ENCODE results near the gene STARD9.

Gene STARD9

GRCh38 chr15:42732095-42732827 lies 156.9 kb downstream of the STARD9 start:
- Histone ChIP-seq H3K4me1 (ENCODE audit: control insufficient read depth in 2 of 2, insufficient read depth in 2 of 2, low read length in 2 of 2) (peaks cover 7 to 11% of the 10 kb centered on the region in 2 donors), H3K27me3 (ENCODE audit: control insufficient read depth in 2 of 2, insufficient read depth in 2 of 2, low read length in 2 of 2) (no peaks in the 10 kb centered on the region), H3K9ac (ENCODE audit: low read depth in 1 of 2, low read length in 2 of 2) (no peak overlapping the region), H3K4me3 (ENCODE audit: low read length in 2 of 2) (no peak overlapping the region), H3K27ac (ENCODE audit: low read depth in 2 of 2, low read length in 2 of 2) (no peak overlapping the region), H3K36me3 (ENCODE audit: control insufficient read depth in 2 of 2, insufficient read depth in 2 of 2, low read length in 2 of 2) (peaks cover 51 to 59% of the 10 kb centered on the region in 2 donors), H3K9me3 (ENCODE audit: control insufficient read depth in 2 of 2, low read length in 2 of 2) (no peaks in the 10 kb centered on the region)

GRCh38 chr15:42733027-42733426 lies 157.6 kb downstream of the STARD9 start:
- Histone ChIP-seq H3K4me3 (ENCODE audit: low read length in 2 of 2) (no peak overlapping the region), H3K4me1 (ENCODE audit: control insufficient read depth in 2 of 2, insufficient read depth in 2 of 2, low read length in 2 of 2) (peaks cover 7 to 15% of the 10 kb centered on the region in 2 donors), H3K27ac (ENCODE audit: low read depth in 2 of 2, low read length in 2 of 2) (no peak overlapping the region), H3K9ac (ENCODE audit: low read depth in 1 of 2, low read length in 2 of 2) (no peak overlapping the region), H3K27me3 (ENCODE audit: control insufficient read depth in 2 of 2, insufficient read depth in 2 of 2, low read length in 2 of 2) (no peaks in the 10 kb centered on the region), H3K36me3 (ENCODE audit: control insufficient read depth in 2 of 2, insufficient read depth in 2 of 2, low read length in 2 of 2) (peaks cover 45 to 52% of the 10 kb centered on the region in 2 donors), H3K9me3 (ENCODE audit: control insufficient read depth in 2 of 2, low read length in 2 of 2) (no peaks in the 10 kb centered on the region)

GRCh38 chr15:42734076-42734672 lies 158.8 kb downstream of the STARD9 start:
- peaks cover 7 to 15% of the 10 kb centered on the region in 2 donors for H3K4me1 ChIP-seq (ENCODE audit: control insufficient read depth in 2 of 2, insufficient read depth in 2 of 2, low read length in 2 of 2)
- no peak overlapping the region for H3K4me3 ChIP-seq (ENCODE audit: low read length in 2 of 2)
- no peaks in the 10 kb centered on the region for H3K9me3 ChIP-seq (ENCODE audit: control insufficient read depth in 2 of 2, low read length in 2 of 2)
- no peak overlapping the region for H3K27ac ChIP-seq (ENCODE audit: low read depth in 2 of 2, low read length in 2 of 2)
- H3K36me3 ChIP-seq (ENCODE audit: control insufficient read depth in 2 of 2, insufficient read depth in 2 of 2, low read length in 2 of 2): peaks cover 37 to 49% of the 10 kb centered on the region in 2 donors
- H3K27me3 ChIP-seq (ENCODE audit: control insufficient read depth in 2 of 2, insufficient read depth in 2 of 2, low read length in 2 of 2): no peaks in the 10 kb centered on the region
- no peak overlapping the region for H3K9ac ChIP-seq (ENCODE audit: low read depth in 1 of 2, low read length in 2 of 2)

- Histone ChIP-seq H3K4me3 (ENCODE audit: low read length in 2 of 2) (peak overlapping the region; percentile 82 to 96), H3K4me1 (ENCODE audit: control insufficient read depth in 2 of 2, insufficient read depth in 2 of 2, low read length in 2 of 2) (peaks cover 7 to 15% of the 10 kb centered on the region in 2 donors), H3K27me3 (ENCODE audit: control insufficient read depth in 2 of 2, insufficient read depth in 2 of 2, low read length in 2 of 2) (no peaks in the 10 kb centered on the region), H3K27ac (ENCODE audit: low read depth in 2 of 2, low read length in 2 of 2) (no peak overlapping the region), H3K9me3 (ENCODE audit: control insufficient read depth in 2 of 2, low read length in 2 of 2) (no peaks in the 10 kb centered on the region), H3K36me3 (ENCODE audit: control insufficient read depth in 2 of 2, insufficient read depth in 2 of 2, low read length in 2 of 2) (peaks cover 34 to 36% of the 10 kb centered on the region in 2 donors), H3K9ac (ENCODE audit: low read depth in 1 of 2, low read length in 2 of 2) (peak overlapping the region in 1 of 2 donors; percentile 92)
Observed at GRCh38 chr15:42735382-42736165, 160.2 kb downstream of the STARD9 start.

GRCh38 chr15:42736178-42736792 lies 160.9 kb downstream of the STARD9 start:
- Histone ChIP-seq H3K36me3 (ENCODE audit: control insufficient read depth in 2 of 2, insufficient read depth in 2 of 2, low read length in 2 of 2) (peaks cover 27 to 29% of the 10 kb centered on the region in 2 donors), H3K9ac (ENCODE audit: low read depth in 1 of 2, low read length in 2 of 2) (peak overlapping the region; percentile 78 to 92), H3K4me1 (ENCODE audit: control insufficient read depth in 2 of 2, insufficient read depth in 2 of 2, low read length in 2 of 2) (peaks cover 7 to 15% of the 10 kb centered on the region in 2 donors), H3K27ac (ENCODE audit: low read depth in 2 of 2, low read length in 2 of 2) (peak overlapping the region; percentile 74 to 89), H3K27me3 (ENCODE audit: control insufficient read depth in 2 of 2, insufficient read depth in 2 of 2, low read length in 2 of 2) (no peaks in the 10 kb centered on the region), H3K4me3 (ENCODE audit: low read length in 2 of 2) (peak overlapping the region; percentile 82 to 96), H3K9me3 (ENCODE audit: control insufficient read depth in 2 of 2, low read length in 2 of 2) (no peaks in the 10 kb centered on the region)

- H3K27ac ChIP-seq (ENCODE audit: low read depth in 2 of 2, low read length in 2 of 2): peak within 1 kb of the TSS; percentile 86 to 89
- H3K27me3 ChIP-seq (ENCODE audit: control insufficient read depth in 2 of 2, insufficient read depth in 2 of 2, low read length in 2 of 2): no peaks in the 10 kb centered on the region
- peak within 1 kb of the TSS; percentile 89 to 92 for H3K9ac ChIP-seq (ENCODE audit: low read depth in 1 of 2, low read length in 2 of 2)
- no peaks in the 10 kb centered on the region for H3K9me3 ChIP-seq (ENCODE audit: control insufficient read depth in 2 of 2, low read length in 2 of 2)
- H3K4me3 ChIP-seq (ENCODE audit: low read length in 2 of 2): peak within 1 kb of the TSS; percentile 82 to 96
- H3K36me3 ChIP-seq (ENCODE audit: control insufficient read depth in 2 of 2, insufficient read depth in 2 of 2, low read length in 2 of 2): peaks cover 20 to 22% of the 10 kb centered on the region in 2 donors
- H3K4me1 ChIP-seq (ENCODE audit: control insufficient read depth in 2 of 2, insufficient read depth in 2 of 2, low read length in 2 of 2): peaks cover 7 to 15% of the 10 kb centered on the region in 2 donors
Observed at GRCh38 chr15:42736793-42737528, 161.6 kb downstream of the STARD9 start, which contains the start of gene CDAN1. TSS of gene CDAN1 (minus strand) at chr15:42737128. CDS start at chr15:42737102, 26 bp downstream.

- peak overlapping the region; percentile 86 to 89 for H3K27ac ChIP-seq (ENCODE audit: low read depth in 2 of 2, low read length in 2 of 2)
- H3K9me3 ChIP-seq (ENCODE audit: control insufficient read depth in 2 of 2, low read length in 2 of 2): no peaks in the 10 kb centered on the region
- H3K36me3 ChIP-seq (ENCODE audit: control insufficient read depth in 2 of 2, insufficient read depth in 2 of 2, low read length in 2 of 2): peaks cover 13 to 14% of the 10 kb centered on the region in 2 donors
- peak overlapping the region; percentile 78 to 96 for H3K4me3 ChIP-seq (ENCODE audit: low read length in 2 of 2)
- peaks cover 7 to 15% of the 10 kb centered on the region in 2 donors for H3K4me1 ChIP-seq (ENCODE audit: control insufficient read depth in 2 of 2, insufficient read depth in 2 of 2, low read length in 2 of 2)
- no peaks in the 10 kb centered on the region for H3K27me3 ChIP-seq (ENCODE audit: control insufficient read depth in 2 of 2, insufficient read depth in 2 of 2, low read length in 2 of 2)
- peak overlapping the region; percentile 89 to 92 for H3K9ac ChIP-seq (ENCODE audit: low read depth in 1 of 2, low read length in 2 of 2)
Observed at GRCh38 chr15:42737529-42738328, 162.3 kb downstream of the STARD9 start.

GRCh38 chr15:42741710-42742109 lies 166.3 kb downstream of the STARD9 start:
- Histone ChIP-seq H3K4me3 (ENCODE audit: low read length in 2 of 2) (no peak overlapping the region), H3K27me3 (ENCODE audit: control insufficient read depth in 2 of 2, insufficient read depth in 2 of 2, low read length in 2 of 2) (no peaks in the 10 kb centered on the region), H3K9ac (ENCODE audit: low read depth in 1 of 2, low read length in 2 of 2) (no peak overlapping the region), H3K36me3 (ENCODE audit: control insufficient read depth in 2 of 2, insufficient read depth in 2 of 2, low read length in 2 of 2) (peaks cover 7 to 9% of the 10 kb centered on the region in 2 donors), H3K27ac (ENCODE audit: low read depth in 2 of 2, low read length in 2 of 2) (no peak overlapping the region), H3K4me1 (ENCODE audit: control insufficient read depth in 2 of 2, insufficient read depth in 2 of 2, low read length in 2 of 2) (peaks cover 2 to 6% of the 10 kb centered on the region in 2 donors), H3K9me3 (ENCODE audit: control insufficient read depth in 2 of 2, low read length in 2 of 2) (no peaks in the 10 kb centered on the region)

- Histone ChIP-seq H3K9ac (ENCODE audit: low read depth in 1 of 2, low read length in 2 of 2) (no peak overlapping the region), H3K4me1 (ENCODE audit: control insufficient read depth in 2 of 2, insufficient read depth in 2 of 2, low read length in 2 of 2) (peaks cover 1 to 5% of the 10 kb centered on the region in 2 donors), H3K36me3 (ENCODE audit: control insufficient read depth in 2 of 2, insufficient read depth in 2 of 2, low read length in 2 of 2) (peaks cover 7 to 9% of the 10 kb centered on the region in 2 donors), H3K9me3 (ENCODE audit: control insufficient read depth in 2 of 2, low read length in 2 of 2) (no peaks in the 10 kb centered on the region), H3K27me3 (ENCODE audit: control insufficient read depth in 2 of 2, insufficient read depth in 2 of 2, low read length in 2 of 2) (no peaks in the 10 kb centered on the region), H3K4me3 (ENCODE audit: low read length in 2 of 2) (no peak overlapping the region), H3K27ac (ENCODE audit: low read depth in 2 of 2, low read length in 2 of 2) (no peak overlapping the region)
Observed at GRCh38 chr15:42742149-42742548, 166.7 kb downstream of the STARD9 start.
